ENCODE data around the gene RAPGEF5. TPM values are rescaled to one million over a fixed set of nuclear protein-coding genes. Genes with fewer than 3 reads are reported as not detected.

Gene RAPGEF5
- total and polyA plus RNA-seq, 10 of the 15 experiments (the other 5 are each of a cell fraction or from before 2014, with no cell fraction given) = 0.38 to 4.0 (median 1.6) TPM; not detected in 1

GRCh38 chr7:22307816-22308215 lies 49.1 kb downstream of the RAPGEF5 start (continued):
- TF ChIP-seq, protein P1, sequence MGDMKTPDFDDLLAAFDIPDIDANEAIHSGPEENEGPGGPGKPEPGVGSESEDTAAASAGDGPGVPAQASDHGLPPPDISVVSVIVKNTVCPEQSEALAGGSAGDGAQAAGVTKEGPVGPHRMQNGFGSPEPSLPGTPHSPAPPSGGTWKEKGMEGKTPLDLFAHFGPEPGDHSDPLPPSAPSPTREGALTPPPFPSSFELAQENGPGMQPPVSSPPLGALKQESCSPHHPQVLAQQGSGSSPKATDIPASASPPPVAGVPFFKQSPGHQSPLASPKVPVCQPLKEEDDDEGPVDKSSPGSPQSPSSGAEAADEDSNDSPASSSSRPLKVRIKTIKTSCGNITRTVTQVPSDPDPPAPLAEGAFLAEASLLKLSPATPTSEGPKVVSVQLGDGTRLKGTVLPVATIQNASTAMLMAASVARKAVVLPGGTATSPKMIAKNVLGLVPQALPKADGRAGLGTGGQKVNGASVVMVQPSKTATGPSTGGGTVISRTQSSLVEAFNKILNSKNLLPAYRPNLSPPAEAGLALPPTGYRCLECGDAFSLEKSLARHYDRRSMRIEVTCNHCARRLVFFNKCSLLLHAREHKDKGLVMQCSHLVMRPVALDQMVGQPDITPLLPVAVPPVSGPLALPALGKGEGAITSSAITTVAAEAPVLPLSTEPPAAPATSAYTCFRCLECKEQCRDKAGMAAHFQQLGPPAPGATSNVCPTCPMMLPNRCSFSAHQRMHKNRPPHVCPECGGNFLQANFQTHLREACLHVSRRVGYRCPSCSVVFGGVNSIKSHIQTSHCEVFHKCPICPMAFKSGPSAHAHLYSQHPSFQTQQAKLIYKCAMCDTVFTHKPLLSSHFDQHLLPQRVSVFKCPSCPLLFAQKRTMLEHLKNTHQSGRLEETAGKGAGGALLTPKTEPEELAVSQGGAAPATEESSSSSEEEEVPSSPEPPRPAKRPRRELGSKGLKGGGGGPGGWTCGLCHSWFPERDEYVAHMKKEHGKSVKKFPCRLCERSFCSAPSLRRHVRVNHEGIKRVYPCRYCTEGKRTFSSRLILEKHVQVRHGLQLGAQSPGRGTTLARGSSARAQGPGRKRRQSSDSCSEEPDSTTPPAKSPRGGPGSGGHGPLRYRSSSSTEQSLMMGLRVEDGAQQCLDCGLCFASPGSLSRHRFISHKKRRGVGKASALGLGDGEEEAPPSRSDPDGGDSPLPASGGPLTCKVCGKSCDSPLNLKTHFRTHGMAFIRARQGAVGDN (IDR thresholded peaks at IDR 0.05) = no peak
- no peak for TF ChIP-seq CEBPB (IDR thresholded peaks at IDR 0.05; ENCODE audit: borderline replicate concordance in 1 of 2, low read depth in 2 of 2, low read length in 2 of 2)
- no peak for TF ChIP-seq NBN (IDR thresholded peaks at IDR 0.05)
- no peak for TF ChIP-seq ZNF384 (IDR thresholded peaks at IDR 0.05; ENCODE audit: borderline replicate concordance, low read depth, low read length)
- TF ChIP-seq IRF3 (IDR thresholded peaks at IDR 0.05) = no peak
- TF ChIP-seq IRF5 (IDR thresholded peaks at IDR 0.05; ENCODE audit: borderline replicate concordance) = no peak

All from GM12878 (cell line).